NT2/D1 (cell line): ENCODE data around the gene HYPK.
"Not testable (repeated sequence)": the region's sequence is repeated elsewhere in the genome, so short reads cannot be mapped to it uniquely, and the experiment has no call there.

Experiments
- SUZ12 ChIP-seq: IDR thresholded peaks from 2 replicates; pipeline ENCODE4 v1.6.1; 2011; ENCODE audit not compliant: insufficient read length, insufficient read depth; ENCODE audit errors: extremely low read depth
- YY1 ChIP-seq: IDR thresholded peaks from 2 replicates; pipeline ENCODE4 v1.6.1; 2011; ENCODE audit not compliant: insufficient read length, insufficient read depth

DNA sequence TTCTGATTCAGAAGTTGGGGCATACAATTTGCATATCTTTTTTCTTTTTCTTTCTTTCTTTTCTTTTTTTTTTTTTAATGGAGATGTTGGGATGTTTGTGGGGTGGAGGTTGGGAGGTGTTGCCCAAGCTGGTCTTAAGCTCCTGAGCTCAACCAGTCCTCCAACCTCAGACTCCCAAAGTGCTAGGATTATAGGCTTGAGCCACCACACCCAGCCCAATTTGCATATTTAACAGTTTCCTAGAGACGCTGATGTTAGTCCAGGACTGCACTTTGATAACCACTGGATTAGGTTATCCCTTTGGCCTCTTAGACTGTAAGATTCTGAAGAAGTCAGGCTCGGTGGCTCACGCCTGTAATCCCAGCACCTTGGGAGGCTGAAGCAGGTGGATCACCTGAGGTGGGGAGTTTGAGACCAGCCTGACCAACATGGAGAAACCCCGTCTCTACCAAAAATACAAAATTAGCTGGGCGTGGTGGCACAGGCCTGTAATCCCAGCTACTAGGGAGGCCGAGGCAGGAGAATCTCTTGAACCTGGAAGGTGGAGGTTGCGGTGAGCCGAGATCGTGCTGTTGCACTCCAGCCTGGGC is 29.6 kb downstream of the HYPK start:
- TF ChIP-seq SUZ12, YY1: not testable (repeated sequence)
